Activated CD8-positive, alpha-beta T cell treated with anti-CD3 and anti-CD28 coated beads for 36 hours (primary cell): ENCODE results near the gene SHISA5. TPM values are rescaled to one million over a fixed set of nuclear protein-coding genes. Genes with fewer than 3 reads are reported as not detected.

Experiments
- ATAC-seq: fragments of 200-7000 bp; cut with Tn5 transposase; one replicate; pipeline ENCODE4 v1.10.0; 2021; ENCODE audit warnings: mild to moderate bottlenecking, moderate library complexity
- CTCF ChIA-PET: fragments of 350-600 bp; sonication (Branson Sonifier 250); formaldehyde crosslinking; loops from one replicate; lab custom pipeline; 2021; ENCODE audit warnings: antibody characterized with exemption; lab: Charles Lee
- POLR2A ChIA-PET: fragments of 350-600 bp; sonication (Branson Sonifier 250); formaldehyde crosslinking; loops from one replicate; lab custom pipeline; 2021; ENCODE audit warnings: antibody characterized with exemption; lab: Charles Lee
- DNase-seq: peaks from one replicate; pipeline ENCODE4 v3.0.0-alpha.2; 2020
- H3K27ac Mint-ChIP-seq: one replicate; pipeline ENCODE4 v1.8.0; 2021; ENCODE audit warnings: mild to moderate bottlenecking, mixed read lengths
- H3K27me3 Mint-ChIP-seq: one replicate; pipeline ENCODE4 v1.8.0; 2021; ENCODE audit warnings: mixed read lengths
- H3K36me3 Mint-ChIP-seq: one replicate; pipeline ENCODE4 v1.8.0; 2021; ENCODE audit warnings: low read depth, mixed read lengths
- H3K4me1 Mint-ChIP-seq: one replicate; pipeline ENCODE4 v1.8.0; 2021; ENCODE audit warnings: low read depth, mixed read lengths
- H3K4me3 Mint-ChIP-seq: one replicate; pipeline ENCODE4 v1.8.0; 2021; ENCODE audit warnings: mild to moderate bottlenecking, moderate library complexity, mixed read lengths
- H3K9me3 Mint-ChIP-seq: one replicate; pipeline ENCODE4 v1.8.0; 2021; ENCODE audit warnings: mixed read lengths
- intact Hi-C: fragments of 100-400 bp; cut with micrococcal nuclease; formaldehyde crosslinking; loops from one replicate; pipeline ENCODE4 v1.10.0; 2022
- total RNA-seq, 2 experiments: library from RNA; stranded (reverse); gene quantifications; one replicate each; pipeline ENCODE4 v1.2.3, GENCODE V29; 2021
- TF ChIP-seq, protein P1 (sequence below): fragments of 200-600 bp; IDR thresholded peaks from one replicate; pipeline ENCODE4 v1.8.0; 2022; ENCODE audit warnings: antibody characterized with exemption, mild to moderate bottlenecking

SHISA5 gene
- total RNA-seq, 2 experiments from 2014 or later: 65.9 to 71.4 TPM

DNA sequence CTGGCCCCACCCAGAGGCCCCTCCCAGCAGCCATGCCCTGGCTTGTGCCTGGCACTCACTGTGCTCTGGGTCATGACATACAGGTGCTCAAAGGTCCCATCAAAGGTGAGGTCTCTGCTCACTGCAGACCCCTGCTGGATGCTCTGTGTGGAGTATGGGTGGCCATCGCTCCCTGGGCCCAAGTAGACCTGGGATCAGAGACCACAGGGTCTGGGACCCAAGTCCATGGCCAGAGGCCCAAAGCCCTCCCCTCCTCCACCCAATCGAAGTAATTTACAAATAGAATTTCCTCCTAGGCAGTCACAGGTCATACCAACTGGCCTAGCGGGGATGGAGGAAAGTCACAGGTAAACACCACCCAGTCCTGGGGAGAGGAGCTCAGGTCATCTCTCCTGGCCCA, 81.7 kb downstream of the SHISA5 start:
- ATAC-seq (no peak), DNase-seq (peak; percentile 16)
- TF ChIP-seq, protein P1, sequence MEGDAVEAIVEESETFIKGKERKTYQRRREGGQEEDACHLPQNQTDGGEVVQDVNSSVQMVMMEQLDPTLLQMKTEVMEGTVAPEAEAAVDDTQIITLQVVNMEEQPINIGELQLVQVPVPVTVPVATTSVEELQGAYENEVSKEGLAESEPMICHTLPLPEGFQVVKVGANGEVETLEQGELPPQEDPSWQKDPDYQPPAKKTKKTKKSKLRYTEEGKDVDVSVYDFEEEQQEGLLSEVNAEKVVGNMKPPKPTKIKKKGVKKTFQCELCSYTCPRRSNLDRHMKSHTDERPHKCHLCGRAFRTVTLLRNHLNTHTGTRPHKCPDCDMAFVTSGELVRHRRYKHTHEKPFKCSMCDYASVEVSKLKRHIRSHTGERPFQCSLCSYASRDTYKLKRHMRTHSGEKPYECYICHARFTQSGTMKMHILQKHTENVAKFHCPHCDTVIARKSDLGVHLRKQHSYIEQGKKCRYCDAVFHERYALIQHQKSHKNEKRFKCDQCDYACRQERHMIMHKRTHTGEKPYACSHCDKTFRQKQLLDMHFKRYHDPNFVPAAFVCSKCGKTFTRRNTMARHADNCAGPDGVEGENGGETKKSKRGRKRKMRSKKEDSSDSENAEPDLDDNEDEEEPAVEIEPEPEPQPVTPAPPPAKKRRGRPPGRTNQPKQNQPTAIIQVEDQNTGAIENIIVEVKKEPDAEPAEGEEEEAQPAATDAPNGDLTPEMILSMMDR: no peak
- POLR2A ChIA-PET: interaction anchor here (1.0 to 1.5 kb wide), 2 partner anchors 17 to 154 kb away, joined by 3 read pairs; no protein-coding TSS in a partner anchor
- Mint-ChIP-seq H3K4me1 (no peaks in the 10 kb centered on the region), H3K27me3 (no peaks in the 10 kb centered on the region), H3K4me3 (no peak overlapping the region), H3K36me3 (no peaks in the 10 kb centered on the region), H3K27ac (no peak overlapping the region), H3K9me3 (no peaks in the 10 kb centered on the region)
- CTCF ChIA-PET: interaction anchor here (0.8 to 3.4 kb wide), 4 partner anchors 10 to 144 kb away, joined by 3 to 18 read pairs (median 10); no protein-coding TSS in a partner anchor
- intact Hi-C loops: no loop called here

DNA sequence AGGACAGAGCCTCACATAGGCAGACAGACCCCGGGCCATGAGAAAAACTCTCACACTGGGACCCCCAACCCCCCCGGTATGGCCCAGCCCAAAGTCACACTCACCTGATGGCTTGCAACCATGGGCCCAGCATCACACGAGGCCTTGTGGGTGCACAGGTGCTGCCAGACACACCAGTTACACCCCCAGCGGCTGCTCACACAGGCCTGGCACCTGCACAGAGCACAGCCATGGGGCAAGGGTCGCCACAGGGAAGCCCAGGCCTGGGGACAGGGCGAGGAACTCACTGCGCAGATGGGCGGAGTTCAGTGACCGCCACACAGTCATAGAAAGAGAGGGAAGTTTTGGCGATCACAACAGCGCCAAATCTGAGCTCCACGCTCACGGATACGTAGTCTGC, 83.4 kb downstream of the SHISA5 start:
- H3K27ac Mint-ChIP-seq: no peak overlapping the region
- ChIA-PET CTCF (interaction anchor here (4.4 kb wide), 1 partner anchor 16 kb away, joined by 27 read pairs; no protein-coding TSS in a partner anchor), POLR2A (no interaction called here)

DNA sequence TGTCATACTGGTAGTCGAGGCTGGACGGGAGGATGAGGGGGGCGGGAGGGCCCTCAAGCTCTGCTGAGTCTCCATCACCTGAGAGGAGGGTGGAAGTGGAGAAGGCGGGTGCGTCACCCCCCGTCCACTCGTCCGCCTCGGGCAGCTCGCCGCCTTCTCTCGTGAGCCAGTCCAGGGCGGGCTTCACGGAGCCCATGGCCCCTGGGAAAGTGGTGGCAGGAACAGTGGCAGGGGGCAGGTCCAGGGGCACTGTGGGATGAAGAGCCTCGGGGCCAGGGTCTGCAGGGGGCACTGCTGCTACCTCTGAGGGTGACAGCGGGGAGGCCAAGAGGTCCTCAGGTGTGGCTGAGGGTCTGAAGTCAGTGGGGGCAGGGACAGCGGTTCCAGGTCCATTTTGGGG, 84.4 kb downstream of the SHISA5 start:
- TF ChIP-seq, protein P1: no peak
- Mint-ChIP-seq H3K27ac (no peak overlapping the region), H3K36me3 (no peaks in the 10 kb centered on the region), H3K27me3 (no peaks in the 10 kb centered on the region), H3K4me3 (no peak overlapping the region), H3K4me1 (no peaks in the 10 kb centered on the region), H3K9me3 (no peaks in the 10 kb centered on the region)
- intact Hi-C loops: no loop called here
- ChIA-PET POLR2A (interaction anchor here (0.6 kb wide), 1 partner anchor 73 kb away, joined by 3 read pairs; no protein-coding TSS in a partner anchor), CTCF (interaction anchor here (0.6 to 4.4 kb wide), 3 partner anchors 17 to 38 kb away, joined by 3 to 27 read pairs (median 6); no protein-coding TSS in a partner anchor)
- DNase-seq (no peak), ATAC-seq (no peak)

More for the DNA sequence above, 83.4 kb downstream of the SHISA5 start:
- TF ChIP-seq, protein P1: no peak
- no peaks in the 10 kb centered on the region for H3K4me1 Mint-ChIP-seq
- intact Hi-C loops: no loop called here
- no peaks in the 10 kb centered on the region for H3K27me3 Mint-ChIP-seq
- DNase-seq (no peak), ATAC-seq (no peak)
- H3K36me3 Mint-ChIP-seq: no peaks in the 10 kb centered on the region
- H3K9me3 Mint-ChIP-seq: no peaks in the 10 kb centered on the region
- no peak overlapping the region for H3K4me3 Mint-ChIP-seq

DNA sequence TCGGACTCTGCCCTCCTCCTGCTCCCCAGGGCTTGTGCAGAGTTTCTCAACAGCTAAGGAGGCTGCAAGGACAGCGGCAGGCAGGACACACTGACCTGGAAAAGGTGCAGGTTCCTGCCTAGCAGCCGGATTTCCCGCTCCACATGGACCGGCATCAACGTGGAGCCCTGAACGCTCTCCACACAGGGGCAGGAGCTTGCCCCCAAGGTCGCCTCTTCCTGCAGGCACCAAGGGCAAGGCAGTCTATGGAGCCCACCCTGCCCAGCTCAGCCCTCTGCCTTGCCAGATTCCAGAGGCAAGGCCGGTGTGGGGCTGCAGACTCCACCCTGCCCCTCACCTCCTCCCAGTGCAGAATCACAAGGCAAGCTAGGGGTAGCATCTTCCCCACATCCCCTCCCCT, 84.8 kb downstream of the SHISA5 start:
- intact Hi-C loops: no loop called here
- Mint-ChIP-seq H3K27me3 (no peaks in the 10 kb centered on the region), H3K9me3 (no peaks in the 10 kb centered on the region), H3K36me3 (no peaks in the 10 kb centered on the region), H3K4me1 (no peaks in the 10 kb centered on the region), H3K4me3 (no peak overlapping the region), H3K27ac (no peak overlapping the region)
- no peak for ATAC-seq
- ChIA-PET POLR2A (interaction anchor here (0.6 to 0.7 kb wide), 2 partner anchors 17 to 73 kb away, joined by 3 to 4 read pairs; no protein-coding TSS in a partner anchor), CTCF (interaction anchor here (0.5 to 4.4 kb wide), 4 partner anchors 17 to 197 kb away, joined by 3 to 27 read pairs (median 4); no protein-coding TSS in a partner anchor)
- TF ChIP-seq, protein P1: no peak
- DNase-seq: no peak

DNA sequence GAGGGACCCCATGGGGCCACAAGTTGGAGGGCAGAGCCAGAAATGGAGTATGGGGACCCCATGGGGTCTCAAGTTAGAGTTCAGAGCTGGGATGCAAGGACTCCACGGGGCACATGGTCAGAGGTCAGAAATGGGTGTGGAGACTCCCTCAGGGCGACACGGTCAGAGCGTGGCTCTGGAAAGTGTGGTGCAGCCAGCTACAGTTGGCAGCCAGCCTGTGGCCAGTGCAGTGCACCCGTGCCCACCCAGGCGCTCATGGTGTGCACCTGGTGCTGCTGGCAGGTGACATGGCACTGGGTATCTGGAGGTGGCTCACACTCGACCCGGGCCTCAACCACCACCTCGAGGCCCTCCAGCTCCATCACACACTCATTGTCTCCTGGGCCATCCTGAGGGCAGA, 85.3 kb downstream of the SHISA5 start:
- DNase-seq (no peak), ATAC-seq (no peak)
- no peaks in the 10 kb centered on the region for H3K27me3 Mint-ChIP-seq
- intact Hi-C loops: no loop called here
- POLR2A ChIA-PET: interaction anchor here (0.7 kb wide), 1 partner anchor 17 kb away, joined by 4 read pairs; no protein-coding TSS in a partner anchor
- TF ChIP-seq, protein P1: no peak
- no peaks in the 10 kb centered on the region for H3K9me3 Mint-ChIP-seq
- no peaks in the 10 kb centered on the region for H3K36me3 Mint-ChIP-seq
- no peaks in the 10 kb centered on the region for H3K4me1 Mint-ChIP-seq
- no peak overlapping the region for H3K27ac Mint-ChIP-seq
- no peak overlapping the region for H3K4me3 Mint-ChIP-seq
- CTCF ChIA-PET: interaction anchor here (0.5 to 4.4 kb wide), 3 partner anchors 18 to 197 kb away, joined by 3 to 27 read pairs (median 6); no protein-coding TSS in a partner anchor
